Neuronal stem cell (in vitro differentiated cells): ENCODE results near the gene PGBD4.

Experiments used
- DNase-seq: peaks from one replicate; pipeline ENCODE4 v3.0.0-alpha.2; 2013; ENCODE audit warnings: low spot score
- H2AFZ ChIP-seq: one replicate; pipeline ENCODE4 v1.6.1; 2013; ENCODE audit warnings: mild to moderate bottlenecking, low read length, inconsistent platforms
- H2AK5ac ChIP-seq: 2 replicates; pipeline ENCODE4 v1.6.1; 2013; ENCODE audit warnings: low read depth, mild to moderate bottlenecking, inconsistent platforms, low read length, moderate library complexity, mixed read lengths
- H2BK120ac ChIP-seq: 2 replicates; pipeline ENCODE4 v1.6.1; 2013; ENCODE audit warnings: low read depth, mild to moderate bottlenecking, inconsistent platforms, low read length, moderate library complexity, mixed read lengths
- H2BK12ac ChIP-seq: one replicate; pipeline ENCODE4 v1.6.1; 2013; ENCODE audit warnings: low read length, inconsistent platforms
- H2BK15ac ChIP-seq: 2 replicates; pipeline ENCODE4 v1.6.1; 2013; ENCODE audit warnings: mild to moderate bottlenecking, low read length, inconsistent platforms, mixed read lengths
- H2BK5ac ChIP-seq: one replicate; pipeline ENCODE4 v1.6.1; 2013; ENCODE audit warnings: inconsistent platforms, mild to moderate bottlenecking, low read length, moderate library complexity
- H3K14ac ChIP-seq: one replicate; pipeline ENCODE4 v1.6.1; 2013; ENCODE audit warnings: low read length, inconsistent platforms
- H3K18ac ChIP-seq: 2 replicates; pipeline ENCODE4 v1.6.1; 2013; ENCODE audit warnings: low read length, inconsistent platforms
- H3K23ac ChIP-seq: 2 replicates; pipeline ENCODE4 v1.6.1; 2013; ENCODE audit warnings: low read depth, mild to moderate bottlenecking, mixed read lengths, low read length, inconsistent platforms; ENCODE audit not compliant: poor library complexity
- H3K27ac ChIP-seq: replicated peaks from 3 replicates; pipeline ENCODE4 v1.5.1; 2013; ENCODE audit warnings: low read length, inconsistent platforms
- H3K27me3 ChIP-seq, 3 experiments: 2 replicates each; pipeline ENCODE4 v1.6.1; 2013; ENCODE audit warnings: low read length in 3 of 3, mild to moderate bottlenecking in 2 of 3, inconsistent platforms in 1 of 3, low read depth in 1 of 3, mixed read lengths in 1 of 3, moderate library complexity in 1 of 3; ENCODE audit not compliant: control insufficient read depth in 3 of 3, insufficient read depth in 3 of 3
- H3K36me3 ChIP-seq, 2 donors: replicated peaks in 1 of 2; 2 replicates each; pipeline ENCODE4 v1.6.1; 2013; ENCODE audit warnings: low read length in 2 of 2; ENCODE audit not compliant: control insufficient read depth in 2 of 2, insufficient read depth in 2 of 2
- H3K4ac ChIP-seq: 2 replicates; pipeline ENCODE4 v1.6.1; 2013; ENCODE audit warnings: inconsistent platforms, mild to moderate bottlenecking, low read length, moderate library complexity
- H3K4me1 ChIP-seq, 2 donors: 1 replicate in 1 of 2; 2 replicates in 1 of 2; pipeline ENCODE4 v1.6.1; 2013; ENCODE audit warnings: low read length in 2 of 2, low read depth in 1 of 2; ENCODE audit not compliant: control insufficient read depth in 2 of 2, insufficient read depth in 1 of 2
- H3K4me2 ChIP-seq: one replicate; pipeline ENCODE4 v1.6.1; 2013; ENCODE audit warnings: mild to moderate bottlenecking, low read length, inconsistent platforms; ENCODE audit not compliant: insufficient read depth, poor library complexity, severe bottlenecking
- H3K4me3 ChIP-seq, 2 donors: 2 replicates each; pipeline ENCODE4 v1.5.1; 2013; ENCODE audit warnings: low read length in 2 of 2, mild to moderate bottlenecking in 2 of 2, inconsistent platforms in 1 of 2, moderate library complexity in 1 of 2
- H3K79me1 ChIP-seq: one replicate; pipeline ENCODE4 v1.6.1; 2013; ENCODE audit warnings: low read depth, mild to moderate bottlenecking, inconsistent platforms, low read length, moderate library complexity
- H3K9ac ChIP-seq: one replicate; pipeline ENCODE4 v1.6.1; 2013; ENCODE audit warnings: mild to moderate bottlenecking, low read depth, low read length, inconsistent platforms; ENCODE audit not compliant: poor library complexity
- H3K9me3 ChIP-seq, 2 donors: replicated peaks in 1 of 2; 2 replicates each; pipeline versions ENCODE3 to v1.6.1; 2013; ENCODE audit warnings: low read length in 2 of 2, mild to moderate bottlenecking in 2 of 2, inconsistent platforms in 1 of 2, low read depth in 1 of 2, mixed read lengths in 1 of 2, moderate library complexity in 1 of 2; ENCODE audit not compliant: control insufficient read depth in 2 of 2, insufficient read depth in 1 of 2
- H4K8ac ChIP-seq: one replicate; pipeline ENCODE4 v1.6.1; 2013; ENCODE audit warnings: low read depth, mild to moderate bottlenecking, inconsistent platforms, low read length, moderate library complexity
- H4K91ac ChIP-seq: one replicate; pipeline ENCODE4 v1.6.1; 2013; ENCODE audit warnings: low read length, low read depth, mild to moderate bottlenecking, inconsistent platforms; ENCODE audit not compliant: poor library complexity
- WGBS, 2 donors: extraction: QIAGEN DNeasy Blood & Tissue Kit; methylation state at CpG; one replicate each; pipeline ENCODE4 v1.1.7; 2013; ENCODE audit warnings: missing lambda C conversion rate in 2 of 2, mixed read lengths in 1 of 2; ENCODE audit not compliant: insufficient read length in 2 of 2, insufficient replicate concordance in 1 of 2; ENCODE audit errors: extremely low coverage in 2 of 2; 5-methylcytosine and 5-hydroxymethylcytosine counted together

PGBD4 gene

DNA sequence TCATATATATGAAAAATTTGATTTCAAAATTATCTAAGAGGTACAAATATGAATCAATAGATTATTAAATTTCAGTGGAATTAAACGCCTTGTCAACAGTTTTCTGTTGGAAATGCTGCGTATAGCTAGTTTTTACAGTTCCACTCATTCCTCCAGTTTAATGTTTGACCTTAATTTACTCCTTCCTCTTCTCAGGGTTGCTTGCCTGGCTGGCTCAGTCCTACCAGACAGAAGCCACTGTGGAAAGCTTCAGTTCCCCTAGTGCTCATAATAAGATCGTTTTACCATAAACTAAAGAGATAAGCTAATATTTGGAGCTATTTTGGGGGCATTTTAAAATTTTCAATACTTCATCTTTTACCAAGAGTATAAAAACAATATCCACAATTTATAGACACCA lies 23.0 kb upstream of the PGBD4 start:
- Histone ChIP-seq H3K27me3 (no peaks in the 10 kb centered on the region), H3K9ac (no peak overlapping the region), H3K4me2 (no peak overlapping the region), H3K4me1 (no peaks in the 10 kb centered on the region), H3K79me1 (no peaks in the 10 kb centered on the region), H3K14ac (no peak overlapping the region), H3K27ac (no peak overlapping the region), H4K91ac (no peak overlapping the region), H2AK5ac (no peak overlapping the region), H2BK5ac (no peak overlapping the region), H3K36me3 (peaks cover 0 to 13% of the 10 kb centered on the region in 2 donors), H3K18ac (no peak overlapping the region), H4K8ac (no peak overlapping the region), H3K4me3 (no peak overlapping the region), H2BK15ac (no peak overlapping the region), H3K9me3 (no peaks in the 10 kb centered on the region), H3K23ac (no peak overlapping the region), H2AFZ (no peak overlapping the region), H3K4ac (no peak overlapping the region), H2BK12ac (no peak overlapping the region), H2BK120ac (no peak overlapping the region)
- DNase-seq = no peak
- no CpG with 5 or more reads among the region's 3 CpGs for WGBS, 2 donors

DNA sequence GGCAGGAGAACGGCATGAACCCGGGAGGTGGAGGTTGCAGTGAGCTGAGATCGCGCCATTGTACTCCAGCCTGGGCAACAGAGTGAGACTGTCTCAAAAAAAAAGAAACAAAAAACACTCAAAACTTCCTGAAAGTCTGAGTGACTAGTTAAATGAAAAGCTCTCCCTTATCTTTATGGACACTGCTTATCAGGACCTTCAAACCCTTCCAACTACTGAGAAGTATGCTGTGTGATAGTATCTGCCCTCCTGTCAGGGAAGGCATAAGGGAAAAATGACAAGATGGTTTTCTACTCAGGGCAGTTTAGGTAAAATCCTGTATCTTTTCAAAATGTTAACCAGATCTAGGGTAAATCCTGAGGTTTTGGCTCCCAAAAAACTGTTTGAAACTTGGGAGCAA lies 22.0 kb upstream of the PGBD4 start:
- H3K18ac ChIP-seq = no peak overlapping the region
- H3K27me3 ChIP-seq = no peaks in the 10 kb centered on the region
- H3K9me3 ChIP-seq = no peaks in the 10 kb centered on the region
- no peak for DNase-seq
- WGBS, 2 donors = no CpG with 5 or more reads among the region's 4 CpGs
- no peak overlapping the region for H2BK5ac ChIP-seq
- H3K14ac ChIP-seq = no peak overlapping the region
- peaks cover 1 to 23% of the 10 kb centered on the region in 2 donors for H3K36me3 ChIP-seq
- H3K4me1 ChIP-seq = no peaks in the 10 kb centered on the region
- H3K4ac ChIP-seq = no peak overlapping the region
- H4K8ac ChIP-seq = no peak overlapping the region
- H2BK15ac ChIP-seq = no peak overlapping the region
- no peak overlapping the region for H3K4me2 ChIP-seq
- H2AK5ac ChIP-seq = no peak overlapping the region
- no peak overlapping the region for H3K9ac ChIP-seq
- H2BK120ac ChIP-seq = no peak overlapping the region
- no peak overlapping the region for H2AFZ ChIP-seq
- no peak overlapping the region for H3K4me3 ChIP-seq
- no peaks in the 10 kb centered on the region for H3K79me1 ChIP-seq
- H4K91ac ChIP-seq = no peak overlapping the region
- H2BK12ac ChIP-seq = no peak overlapping the region
- no peak overlapping the region for H3K23ac ChIP-seq
- no peak overlapping the region for H3K27ac ChIP-seq

DNA sequence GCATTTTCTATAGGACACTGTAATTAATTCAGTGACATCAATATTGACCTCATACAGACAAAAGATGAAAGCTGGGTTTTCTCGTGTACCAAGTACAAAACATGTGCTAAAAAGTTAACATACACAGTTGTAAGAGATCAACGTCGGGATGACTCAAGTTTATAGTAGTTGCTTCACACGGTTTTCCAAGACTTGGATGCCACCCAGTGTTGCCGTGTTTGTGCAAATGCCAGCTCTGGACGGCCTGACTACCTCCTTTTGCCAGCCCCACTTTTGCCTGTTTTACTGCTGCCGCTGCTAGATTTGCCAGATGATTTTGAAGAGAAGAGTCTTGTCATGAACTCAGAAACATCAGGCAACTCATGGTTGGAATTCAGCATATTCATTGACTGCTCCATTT lies 17.8 kb upstream of the PGBD4 start:
- no peak overlapping the region for H2BK120ac ChIP-seq
- no peak overlapping the region for H3K18ac ChIP-seq
- no peak overlapping the region for H2AFZ ChIP-seq
- H3K9me3 ChIP-seq = no peaks in the 10 kb centered on the region
- WGBS, 2 donors = no CpG with 5 or more reads among the region's 7 CpGs
- no peak overlapping the region for H2BK15ac ChIP-seq
- no peak overlapping the region for H4K8ac ChIP-seq
- no peak overlapping the region for H2AK5ac ChIP-seq
- H2BK5ac ChIP-seq = no peak overlapping the region
- H3K4me1 ChIP-seq = no peaks in the 10 kb centered on the region
- H3K4me2 ChIP-seq = no peak overlapping the region
- no peak overlapping the region for H3K4ac ChIP-seq
- H3K14ac ChIP-seq = no peak overlapping the region
- no peak overlapping the region for H4K91ac ChIP-seq
- H3K23ac ChIP-seq = no peak overlapping the region
- H2BK12ac ChIP-seq = no peak overlapping the region
- H3K4me3 ChIP-seq = no peak overlapping the region
- no peak overlapping the region for H3K27ac ChIP-seq
- no peak for DNase-seq
- no peak overlapping the region for H3K9ac ChIP-seq
- peaks cover 1 to 62% of the 10 kb centered on the region in 2 donors for H3K36me3 ChIP-seq
- no peaks in the 10 kb centered on the region for H3K79me1 ChIP-seq
- no peaks in the 10 kb centered on the region for H3K27me3 ChIP-seq

DNA sequence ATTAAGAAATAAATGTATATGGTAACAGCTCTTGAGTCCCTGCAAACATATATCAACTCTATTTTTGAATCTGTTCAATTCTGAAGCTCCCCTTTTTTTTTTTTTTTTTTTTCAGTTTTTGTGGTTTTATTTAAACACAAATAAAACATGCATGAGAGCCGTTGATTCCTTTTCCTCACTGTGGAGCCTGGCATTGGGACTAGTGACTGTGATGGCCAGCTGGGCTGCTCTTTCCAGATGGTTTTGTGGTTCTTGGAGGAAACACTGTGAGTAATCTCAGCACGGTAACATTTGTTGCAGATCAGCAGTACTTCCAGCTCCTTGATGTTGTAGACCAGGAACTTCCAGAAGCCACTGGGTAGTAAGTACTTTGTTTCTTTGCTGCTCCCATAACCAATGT lies 16.1 kb upstream of the PGBD4 start:
- Histone ChIP-seq H3K79me1 (no peaks in the 10 kb centered on the region), H2AK5ac (no peak overlapping the region), H3K36me3 (peaks cover 1 to 77% of the 10 kb centered on the region in 2 donors), H3K9me3 (no peaks in the 10 kb centered on the region), H3K9ac (no peak overlapping the region), H2BK120ac (no peak overlapping the region), H3K4me3 (no peak overlapping the region), H3K27ac (no peak overlapping the region), H3K23ac (no peak overlapping the region), H4K8ac (no peak overlapping the region), H3K27me3 (no peaks in the 10 kb centered on the region), H4K91ac (no peak overlapping the region), H2AFZ (no peak overlapping the region), H2BK12ac (no peak overlapping the region), H3K4me1 (no peaks in the 10 kb centered on the region), H3K18ac (no peak overlapping the region), H3K4me2 (no peak overlapping the region), H2BK5ac (no peak overlapping the region), H3K4ac (no peak overlapping the region), H2BK15ac (no peak overlapping the region), H3K14ac (no peak overlapping the region)
- no peak for DNase-seq
- no CpG with 5 or more reads among the region's 2 CpGs for WGBS, 2 donors
